K562 (cell line): ENCODE data around the gene KNOP1. TPM values are rescaled to one million over a fixed set of nuclear protein-coding genes. Genes with fewer than 3 reads are reported as not detected.

Source experiments
- ATAC-seq: fragments of 200-7000 bp; cut with Tn5 transposase; 3 replicates; pipeline ENCODE4 v1.9.1; 2020; ENCODE audit warnings: moderate library complexity
- BruUV-seq: library from RNA; stranded (reverse); fragments of 400-500 nt; replicated peaks from 2 replicates; lab custom pipeline; 2021; lab: Mats Ljungman, UMichigan
- CTCF ChIA-PET: fragments of 300-600 bp; formaldehyde crosslinking; extraction: SDS; loops from one replicate; lab custom pipeline; 2021; ENCODE audit warnings: low intra/inter-chr PET ratio; lab: Yijun Ruan, JAX
- POLR2A ChIA-PET: fragments of 300-600, 350-650 bp; sonication (Branson Sonifier 250); formaldehyde crosslinking; extraction: SDS; loops from one replicate; lab custom pipeline; 2021; ENCODE audit warnings: antibody characterized with exemption, inconsistent platforms; lab: Yijun Ruan, JAX
- DNase-seq, 4 experiments: peaks; one replicate each; pipeline versions ENCODE4 v3.0.0 to v3.0.0-alpha.2; 2011 to 2018; ENCODE audit warnings: low spot score in 3 of 4, mixed read lengths in 3 of 4; ENCODE audit errors: extremely low read depth in 1 of 4
- FAIRE-seq: peaks from 2 replicates; lab custom pipeline; 2011; peaks lifted over from hg19 to GRCh38; lab: Jason Lieb, UNC
- H2AFZ ChIP-seq: 2 replicates; pipeline ENCODE4 v1.6.0; 2011; ENCODE audit warnings: low read depth, low read length, control low read depth, inconsistent platforms
- H3K27ac ChIP-seq: fragments of 200-600 bp; 3 replicates; pipeline ENCODE4 v1.8.0; 2011; ENCODE audit warnings: low read depth, mild to moderate bottlenecking, control low read depth, inconsistent platforms, low read length, moderate library complexity, mixed read lengths; ENCODE audit errors: extremely low read depth
- H3K27me3 ChIP-seq, 2 experiments: fragments of 300-600 bp in 1 of 2; 2 replicates in 1 of 2; 3 replicates in 1 of 2; pipeline versions ENCODE4 v1.6.0 to v1.8.0; 2011; ENCODE audit warnings: inconsistent platforms in 2 of 2, low read length in 2 of 2, mild to moderate bottlenecking in 1 of 2, mixed read lengths in 1 of 2, moderate library complexity in 1 of 2; ENCODE audit not compliant: control insufficient read depth in 2 of 2, insufficient read depth in 2 of 2
- H3K36me3 ChIP-seq: fragments of 300-600 bp; 3 replicates; pipeline ENCODE4 v1.8.0; 2011; ENCODE audit warnings: mild to moderate bottlenecking, low read length, inconsistent platforms; ENCODE audit not compliant: control insufficient read depth, insufficient read depth
- H3K4me1 ChIP-seq, 2 experiments: fragments of 200-600 bp in 1 of 2; replicated peaks in 1 of 2; 2 replicates in 1 of 2; 3 replicates in 1 of 2; pipeline versions ENCODE4 v1.5.1 to v1.8.0; 2011; ENCODE audit warnings: inconsistent platforms in 2 of 2, low read length in 2 of 2, mild to moderate bottlenecking in 1 of 2, mixed read lengths in 1 of 2, moderate library complexity in 1 of 2; ENCODE audit not compliant: control insufficient read depth in 2 of 2, insufficient read depth in 2 of 2
- H3K4me2 ChIP-seq: 2 replicates; pipeline ENCODE4 v1.6.1; 2011; ENCODE audit warnings: low read length, control low read depth, inconsistent platforms, mixed read lengths; ENCODE audit not compliant: insufficient read depth
- H3K4me3 ChIP-seq: fragments of 200-600 bp; sonication (generic), shearing (Covaris generic); 2 replicates; pipeline ENCODE4 v1.5.1; 2016; ENCODE audit warnings: control low read depth, inconsistent platforms
- H3K79me2 ChIP-seq: fragments of 200-600 bp; 3 replicates; pipeline ENCODE4 v1.8.0; 2011; ENCODE audit warnings: low read length, inconsistent platforms; ENCODE audit not compliant: control insufficient read depth, insufficient read depth
- H3K9ac ChIP-seq, 2 experiments: 2 replicates each; pipeline versions ENCODE4 v1.6.0 to v1.6.1; 2011; ENCODE audit warnings: low read depth in 2 of 2, low read length in 2 of 2, control low read depth in 1 of 2, inconsistent platforms in 1 of 2, mild to moderate bottlenecking in 1 of 2, mixed read lengths in 1 of 2; ENCODE audit not compliant: insufficient read depth in 1 of 2
- H3K9me1 ChIP-seq: one replicate; pipeline ENCODE4 v1.6.0; 2011; ENCODE audit warnings: inconsistent platforms, mild to moderate bottlenecking, low read length, moderate library complexity; ENCODE audit not compliant: control insufficient read depth, insufficient read depth
- H3K9me3 ChIP-seq: replicated peaks from 2 replicates; pipeline ENCODE4 v1.5.1; 2011; ENCODE audit warnings: low read depth, low read length, inconsistent platforms; ENCODE audit not compliant: control insufficient read depth, insufficient read depth
- H4K20me1 ChIP-seq: replicated peaks from 2 replicates; pipeline ENCODE4 v1.6.1; 2011; ENCODE audit warnings: low read length, inconsistent platforms, mixed read lengths; ENCODE audit not compliant: control insufficient read depth, insufficient read depth
- GATAD2B ChIP-seq: fragments of 450-650 bp; IDR thresholded peaks from 2 replicates; pipeline ENCODE4 v1.6.1; 2017; ENCODE audit warnings: mild to moderate bottlenecking, borderline replicate concordance
- HMGN3 ChIP-seq: IDR thresholded peaks from 2 replicates; pipeline ENCODE4 v1.6.1; 2011; ENCODE audit warnings: borderline replicate concordance, low read depth, mild to moderate bottlenecking, mixed read lengths, low read length; ENCODE audit not compliant: insufficient read length; ENCODE audit errors: extremely low read depth
- ILK ChIP-seq: fragments of 450-650 bp; IDR thresholded peaks from 2 replicates; pipeline ENCODE4 v1.6.1; 2016; ENCODE audit warnings: missing genetic modification characterization, low read depth, mild to moderate bottlenecking, missing compliant biosample characterization, moderate library complexity, borderline replicate concordance
- LEF1 ChIP-seq: fragments of 450-650 bp; IDR thresholded peaks from 2 replicates; pipeline ENCODE4 v1.6.1; 2016; ENCODE audit warnings: mild to moderate bottlenecking
- MED1 ChIP-seq: sonication (generic); formaldehyde crosslinking; IDR thresholded peaks from 2 replicates; pipeline ENCODE4 v1.8.1; 2023; ENCODE audit warnings: missing genetic modification reagents, borderline replicate concordance
- PTBP1 ChIP-seq: fragments of 200-400 bp; formaldehyde crosslinking; IDR thresholded peaks from 2 replicates; pipeline ENCODE4 v1.6.1; 2017; ENCODE audit warnings: low read depth, low read length
- PURB ChIP-seq: sonication (generic); formaldehyde crosslinking; IDR thresholded peaks from 2 replicates; pipeline ENCODE4 v1.9.0; 2021; ENCODE audit warnings: low read depth, mild to moderate bottlenecking, missing genetic modification reagents
- SMARCA4 ChIP-seq: fragments of 450-650 bp; IDR thresholded peaks from 2 replicates; pipeline ENCODE4 v1.6.1; 2016
- SMARCC2 ChIP-seq: fragments of 450-650 bp; IDR thresholded peaks from 2 replicates; pipeline ENCODE4 v1.6.1; 2017; ENCODE audit warnings: antibody characterized with exemption, moderate library complexity, mild to moderate bottlenecking, low read depth
- ZBTB1 ChIP-seq: sonication (generic); formaldehyde crosslinking; IDR thresholded peaks from 2 replicates; pipeline ENCODE4 v1.8.1; 2023; ENCODE audit warnings: missing genetic modification reagents, low read depth, mild to moderate bottlenecking, borderline replicate concordance
- ZNF778 ChIP-seq: fragments of 450-650 bp; formaldehyde crosslinking; IDR thresholded peaks from 2 replicates; pipeline ENCODE4 v1.4.0; 2020; ENCODE audit warnings: mild to moderate bottlenecking, moderate library complexity
- ZNF79 ChIP-seq: fragments of 250-450 bp; sonication (Bioruptor Pico); IDR thresholded peaks from 2 replicates; pipeline ENCODE4 v1.4.0; 2020; ENCODE audit warnings: low read depth, mild to moderate bottlenecking, moderate library complexity
- WGBS: fragments of 100-300 bp; shearing (Covaris generic); methylation state at CpG from one replicate; pipeline ENCODE4 v1.1.6; 2016; ENCODE audit warnings: low coverage, mixed read lengths; ENCODE audit not compliant: insufficient coverage; ENCODE audit errors: missing lambda C conversion rate; 5-methylcytosine and 5-hydroxymethylcytosine counted together
- in situ Hi-C: fragments of 300-500 bp; cut with MboI; formaldehyde crosslinking; loops from 4 replicates; pipeline ENCODE4 v1.15.0; 2018; ENCODE audit warnings: inconsistent platforms, mixed read lengths
- intact Hi-C: fragments of 100-400 bp; cut with micrococcal nuclease; formaldehyde crosslinking; loops from 2 replicates; pipeline ENCODE4 v1.14.2; 2022
- polyA plus RNA-seq, 8 experiments: library from polyadenylated mRNA; depleted of rRNA in 4 of 8; stranded (reverse) in 5 of 8; unstranded in 3 of 8; fragments of >200 nt; fragmentation: Nextera tagmentation in 2 of 8; fragmentation: Illumina TruSeq in 1 of 8; extraction: Ambion mirVana in 2 of 8; extraction: Trizol in 1 of 8; gene quantifications; 2 replicates each; pipeline versions ENCODE4 v1.2.1 to v1.2.3, GENCODE V29; 2011 to 2014; ENCODE audit warnings: inconsistent platforms in 1 of 8, missing spikeins in 1 of 8
- total RNA-seq, 7 experiments: library from RNA; depleted of rRNA in 6 of 7; stranded (reverse); fragments of >200 nt in 6 of 7; fragmentation: Illumina TruSeq in 2 of 7; extraction: Trizol in 2 of 7; gene quantifications; 2 replicates each; pipeline versions ENCODE4 v1.2.1 to v1.2.3, GENCODE V29; 2011 to 2021; ENCODE audit warnings: low replicate concordance in 1 of 7
- TF ChIP-seq, protein P1 (sequence below): fragments of 250-450 bp; sonication (Bioruptor Pico); IDR thresholded peaks from 2 replicates; pipeline ENCODE4 v1.5.0; 2021
- TF ChIP-seq, protein P2 (sequence below): fragments of 250-450 bp; sonication (Bioruptor Pico); IDR thresholded peaks from 2 replicates; pipeline ENCODE4 v1.8.0; 2021; ENCODE audit warnings: mild to moderate bottlenecking, moderate library complexity

KNOP1 gene
- total and polyA plus RNA-seq, 9 of the 15 experiments (the other 6 are each of a cell fraction or from before 2014, with no cell fraction given): 22.4 to 57.6 (median 39.3) TPM

DNA sequence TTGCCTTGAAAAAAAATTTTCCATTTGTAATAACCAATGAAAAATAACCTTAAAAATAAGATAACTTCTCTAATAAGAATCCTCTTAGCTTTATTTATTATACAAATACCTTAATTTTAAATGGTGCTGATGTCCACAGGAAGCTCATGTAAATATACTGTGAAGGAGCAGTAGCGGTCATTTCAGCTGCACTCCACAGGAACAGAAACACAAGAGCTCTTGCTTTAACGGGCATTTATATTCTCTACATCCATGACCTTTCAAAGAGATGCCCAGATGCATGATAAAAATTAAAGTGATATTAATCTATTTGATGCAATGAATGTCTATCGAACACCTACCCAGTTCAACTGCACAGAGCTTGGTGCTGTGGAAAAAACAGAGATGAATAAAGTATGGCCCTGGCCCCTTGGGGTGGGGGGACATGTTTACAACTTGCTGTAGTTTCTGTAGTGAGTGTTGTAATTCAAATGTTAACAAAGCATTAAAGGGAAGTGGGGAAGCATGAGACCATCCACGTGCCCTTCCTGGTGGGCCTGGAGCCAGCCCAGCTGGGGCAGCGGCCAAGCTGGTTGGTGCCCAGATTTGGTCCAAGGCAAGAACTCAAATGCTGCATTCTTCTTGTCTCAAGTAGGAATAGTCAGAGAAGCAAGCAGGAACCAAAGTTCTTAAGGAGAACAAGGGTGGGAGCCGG is 48.0 kb upstream of the KNOP1 start:
- H4K20me1 ChIP-seq: no peaks in the 10 kb centered on the region
- ChIA-PET CTCF (no interaction called here), POLR2A (interaction anchor here (0.9 kb wide), 1 partner anchor 14 kb away, joined by 5 read pairs; no protein-coding TSS in a partner anchor)
- intact Hi-C loops: no loop called here
- DNase-seq (no peak), FAIRE-seq (no peak), ATAC-seq (no peak)
- H3K27ac ChIP-seq: no peak overlapping the region
- H2AFZ ChIP-seq: no peak overlapping the region
- no peaks in the 10 kb centered on the region for H3K79me2 ChIP-seq
- 37% methylated on average over 6 of the region's 6 CpGs for WGBS
- H3K9me1 ChIP-seq: no peaks in the 10 kb centered on the region
- H3K4me1 ChIP-seq: no peaks in the 10 kb centered on the region
- H3K9ac ChIP-seq: no peak overlapping the region
- H3K4me2 ChIP-seq: no peak overlapping the region
- in situ Hi-C loops: no loop called here
- no TSS peak for BruUV-seq
- H3K36me3 ChIP-seq: no peaks in the 10 kb centered on the region
- no peak overlapping the region for H3K4me3 ChIP-seq
- H3K27me3 ChIP-seq: no peaks in the 10 kb centered on the region
- H3K9me3 ChIP-seq: no peaks in the 10 kb centered on the region
- TF ChIP-seq, protein P1, sequence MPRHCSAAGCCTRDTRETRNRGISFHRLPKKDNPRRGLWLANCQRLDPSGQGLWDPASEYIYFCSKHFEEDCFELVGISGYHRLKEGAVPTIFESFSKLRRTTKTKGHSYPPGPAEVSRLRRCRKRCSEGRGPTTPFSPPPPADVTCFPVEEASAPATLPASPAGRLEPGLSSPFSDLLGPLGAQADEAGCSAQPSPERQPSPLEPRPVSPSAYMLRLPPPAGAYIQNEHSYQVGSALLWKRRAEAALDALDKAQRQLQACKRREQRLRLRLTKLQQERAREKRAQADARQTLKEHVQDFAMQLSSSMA (CRISPR knock-in tag): no peak
- TF ChIP-seq PTBP1: no peak
- TF ChIP-seq LEF1: no peak
- no peak for TF ChIP-seq PURB (CRISPR knock-in tag)
- no peak for TF ChIP-seq ILK (tag)
- no peak for TF ChIP-seq SMARCC2
- no peak for TF ChIP-seq HMGN3
- no peak for TF ChIP-seq ZNF79 (CRISPR knock-in tag)
- TF ChIP-seq, protein P2, sequence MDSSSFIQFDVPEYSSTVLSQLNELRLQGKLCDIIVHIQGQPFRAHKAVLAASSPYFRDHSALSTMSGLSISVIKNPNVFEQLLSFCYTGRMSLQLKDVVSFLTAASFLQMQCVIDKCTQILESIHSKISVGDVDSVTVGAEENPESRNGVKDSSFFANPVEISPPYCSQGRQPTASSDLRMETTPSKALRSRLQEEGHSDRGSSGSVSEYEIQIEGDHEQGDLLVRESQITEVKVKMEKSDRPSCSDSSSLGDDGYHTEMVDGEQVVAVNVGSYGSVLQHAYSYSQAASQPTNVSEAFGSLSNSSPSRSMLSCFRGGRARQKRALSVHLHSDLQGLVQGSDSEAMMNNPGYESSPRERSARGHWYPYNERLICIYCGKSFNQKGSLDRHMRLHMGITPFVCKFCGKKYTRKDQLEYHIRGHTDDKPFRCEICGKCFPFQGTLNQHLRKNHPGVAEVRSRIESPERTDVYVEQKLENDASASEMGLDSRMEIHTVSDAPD: no peak
- no peak for TF ChIP-seq MED1 (CRISPR knock-in tag)
- no peak for TF ChIP-seq SMARCA4
- no peak for TF ChIP-seq ZBTB1 (CRISPR knock-in tag)
- TF ChIP-seq ZNF778 (CRISPR knock-in tag): no peak
- TF ChIP-seq GATAD2B: no peak
